ENCODE data around the gene OR52B6.
A peak's percentile ranks its signal among the peaks of the same experiment; 100 is the strongest.

Gene OR52B6

DNA sequence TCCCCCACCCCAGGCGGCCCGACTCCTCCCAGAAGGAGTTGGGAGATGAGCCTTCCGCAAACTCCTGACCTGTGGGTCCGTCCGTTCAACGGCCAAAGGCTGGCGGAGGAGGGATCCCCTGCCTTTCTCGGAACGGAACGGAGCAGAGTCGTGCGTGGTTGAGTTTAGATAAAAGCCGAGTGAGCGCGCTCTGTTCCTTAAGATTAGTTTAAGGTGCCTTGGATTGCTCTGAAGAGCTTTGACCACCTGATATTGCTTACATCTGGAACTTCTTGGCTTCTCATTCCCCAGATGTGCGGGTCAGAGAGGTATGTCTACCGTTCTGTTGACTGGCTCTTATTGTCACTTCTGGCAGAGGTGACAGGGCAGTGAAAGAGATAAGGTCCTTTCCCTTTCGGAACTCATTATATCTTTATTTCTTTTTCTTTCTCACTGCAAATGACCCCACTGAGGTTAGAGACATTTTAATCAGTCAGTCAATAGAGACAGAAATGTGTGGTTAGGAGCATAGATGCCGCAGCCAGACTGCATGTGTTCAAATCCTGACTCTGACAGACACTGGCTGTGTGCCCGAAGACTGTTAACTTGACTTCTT is 16.0 kb downstream of the OR52B6 start, which contains the start of gene TRIM6:
TSS of gene TRIM6 (plus strand) at position 31 of the 595 bp plus-strand sequence. CDS start at position 292, 261 bp downstream.
- peak; percentile 66 for DNase-seq

DNA sequence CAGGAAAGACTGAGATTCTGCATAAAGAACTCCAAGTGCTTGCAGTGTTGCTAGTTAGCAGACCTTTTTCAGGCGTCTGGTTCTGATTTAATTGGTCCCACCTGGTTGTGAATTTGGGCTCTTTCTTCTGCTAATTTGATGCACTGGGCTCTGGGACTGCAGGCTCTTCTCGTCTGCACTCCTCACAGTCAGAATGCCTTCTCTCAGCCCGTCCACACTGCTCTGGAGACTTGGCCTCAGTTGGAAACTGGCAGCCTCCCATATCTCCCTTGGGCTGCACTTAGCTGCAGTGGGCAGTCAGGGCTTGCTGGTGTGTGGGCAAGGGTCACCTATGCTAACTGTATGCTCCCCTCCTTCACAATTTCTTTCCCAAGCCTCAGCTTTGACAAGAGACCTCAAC is 17.3 kb downstream of the OR52B6 start:
- no peak for DNase-seq

DNA sequence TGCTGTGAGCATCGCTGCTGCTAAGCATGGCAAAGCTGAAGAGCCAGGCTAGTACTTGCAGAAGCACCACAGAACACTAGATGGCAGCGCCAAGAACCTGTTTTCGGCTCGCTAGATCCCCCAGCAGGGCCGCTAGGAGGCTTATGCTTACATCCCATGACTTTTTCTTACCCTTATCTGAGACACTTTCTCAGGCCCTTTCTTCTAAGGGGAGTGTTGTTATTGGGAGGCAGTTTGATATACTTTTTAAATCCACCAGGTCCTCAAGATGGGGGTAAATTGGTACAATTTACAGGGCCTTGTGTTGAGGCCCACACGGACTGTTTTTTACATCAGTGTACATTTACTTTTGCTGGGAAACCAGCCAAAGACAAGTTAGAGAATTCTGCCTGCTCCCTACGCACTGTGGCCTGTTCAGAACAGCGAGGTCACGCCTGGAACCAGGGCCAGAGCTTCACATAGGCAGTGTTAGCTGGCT is 19.7 kb downstream of the OR52B6 start:
- peak; percentile 64 for DNase-seq

DNA sequence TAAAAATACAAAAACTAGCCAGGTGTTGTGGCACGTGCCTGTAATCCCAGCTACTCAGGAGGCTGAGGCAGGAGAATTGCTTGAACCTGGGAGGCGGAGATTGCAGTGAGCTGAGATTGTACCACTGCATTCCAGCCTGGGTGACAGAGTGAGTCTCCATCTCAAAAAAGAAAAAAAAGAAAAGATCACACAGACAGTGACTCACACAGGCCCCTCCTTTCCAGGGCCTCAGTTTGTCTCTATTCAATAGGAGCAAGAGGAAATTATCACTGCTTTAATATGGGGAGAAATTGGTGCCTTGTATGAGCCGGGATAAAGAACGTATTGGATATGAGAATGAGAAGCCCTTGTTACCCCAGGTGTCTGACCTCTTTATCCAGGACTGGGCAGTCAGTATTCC is 22.1 kb downstream of the OR52B6 start:
- peak; percentile 39 for DNase-seq

DNA sequence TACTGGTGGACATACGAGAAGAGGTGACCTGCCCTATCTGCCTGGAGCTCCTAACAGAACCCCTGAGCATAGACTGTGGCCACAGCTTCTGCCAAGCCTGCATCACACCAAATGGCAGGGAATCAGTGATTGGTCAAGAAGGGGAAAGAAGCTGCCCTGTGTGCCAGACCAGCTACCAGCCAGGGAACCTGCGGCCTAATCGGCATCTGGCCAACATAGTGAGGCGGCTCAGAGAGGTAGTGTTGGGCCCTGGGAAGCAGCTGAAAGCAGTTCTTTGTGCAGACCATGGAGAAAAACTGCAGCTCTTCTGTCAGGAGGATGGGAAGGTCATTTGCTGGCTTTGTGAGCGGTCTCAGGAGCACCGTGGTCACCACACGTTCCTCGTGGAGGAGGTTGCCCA is 22.6 kb downstream of the OR52B6 start:
- DNase-seq = no peak

DNA sequence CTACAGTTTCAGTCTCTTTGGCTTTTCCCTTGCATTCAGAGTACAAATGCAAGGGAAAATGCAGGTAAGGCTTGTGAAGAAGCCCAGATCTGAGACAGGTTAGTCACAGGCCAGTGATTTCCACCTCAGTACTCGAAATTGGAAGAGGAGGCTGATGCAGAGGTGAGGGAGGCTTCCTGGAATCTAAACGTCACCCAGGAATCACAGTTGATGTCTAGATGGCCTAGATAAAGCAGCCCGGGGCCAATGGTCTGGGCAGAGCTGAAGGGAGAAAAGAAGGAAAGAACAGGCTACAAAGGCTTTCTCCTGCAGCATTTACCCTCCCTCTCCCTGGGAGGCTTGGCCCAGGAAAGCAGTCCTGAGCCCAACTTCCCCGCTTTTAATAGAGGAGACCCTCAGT is 24.2 kb downstream of the OR52B6 start:
- DNase-seq = no peak

DNA sequence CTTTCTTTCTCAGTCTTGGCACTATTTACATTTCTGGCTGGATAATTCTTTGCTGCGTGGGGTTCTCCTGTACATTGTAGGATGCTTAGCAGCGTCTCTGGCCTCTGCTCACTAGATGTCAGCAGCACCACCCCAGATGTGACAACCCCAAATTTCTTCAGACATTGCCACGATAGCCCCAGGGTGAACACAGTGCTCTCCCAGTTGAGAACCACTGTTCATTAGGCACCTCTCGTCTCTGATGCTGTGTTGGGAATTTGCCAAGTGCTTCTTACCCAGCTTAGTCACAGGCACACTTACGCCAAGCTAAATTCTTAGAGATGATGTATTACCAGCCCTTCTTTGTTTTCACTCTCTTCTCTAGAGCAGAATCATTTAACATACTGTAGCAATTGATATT is 25.2 kb downstream of the OR52B6 start:
- peak; percentile 94 for DNase-seq

DNA sequence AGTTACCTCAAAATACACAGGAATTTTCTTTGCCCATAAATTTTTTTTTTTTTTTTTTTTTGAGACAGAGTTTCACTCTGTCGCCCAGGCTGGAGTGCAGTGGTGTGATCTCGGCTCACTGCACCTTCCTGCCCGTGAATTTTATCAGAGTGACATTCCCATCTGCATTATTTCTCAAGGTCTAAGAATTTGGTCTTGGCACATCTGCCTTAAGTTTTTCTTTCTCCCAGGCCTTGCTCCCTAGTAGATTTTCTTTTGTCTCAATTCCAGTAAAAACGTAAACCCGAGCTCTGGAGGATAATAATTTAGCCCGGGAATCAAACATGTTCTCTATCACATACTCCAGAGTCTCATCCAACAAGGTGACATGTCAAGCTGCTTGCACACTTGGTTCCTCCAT is 28.1 kb downstream of the OR52B6 start:
- no peak for DNase-seq

DNA sequence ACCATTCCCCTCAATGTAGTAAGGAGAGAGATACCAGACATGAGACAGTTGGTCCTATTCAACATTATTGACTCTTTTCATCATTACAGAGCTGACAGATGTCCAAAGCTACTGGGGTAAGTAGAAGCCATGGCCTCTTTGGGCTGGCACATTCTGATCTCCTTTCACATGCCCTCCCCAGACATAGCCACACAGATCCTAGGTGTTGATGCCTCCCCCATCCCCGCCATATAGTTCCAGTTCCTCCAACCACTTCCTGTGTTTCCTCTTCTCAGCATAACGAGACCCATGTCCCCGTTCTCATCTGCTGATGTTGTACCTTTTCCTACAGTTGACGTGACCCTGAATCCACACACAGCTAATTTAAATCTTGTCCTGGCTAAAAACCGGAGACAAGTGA is 29.8 kb downstream of the OR52B6 start:
- no peak for DNase-seq

DNA sequence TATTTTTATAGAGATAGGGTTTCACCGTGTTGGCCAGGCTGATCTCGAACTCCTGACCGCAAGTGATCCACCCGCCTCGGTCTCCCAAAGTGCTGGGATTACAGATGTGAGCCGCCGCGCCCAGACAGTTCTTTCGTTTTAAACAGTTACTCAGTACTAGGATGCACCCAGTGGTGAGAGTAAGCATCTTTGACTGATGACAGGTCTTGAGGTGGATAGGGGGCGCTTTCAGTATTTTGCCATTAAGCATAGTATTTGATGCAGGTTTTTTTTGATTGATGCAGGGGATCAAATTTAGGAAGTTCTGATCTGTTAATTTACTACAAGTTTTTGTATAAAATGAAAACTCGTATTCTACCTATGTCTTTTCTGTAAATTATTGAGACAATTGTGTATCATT is 30.9 kb downstream of the OR52B6 start:
- DNase-seq = no peak

DNA sequence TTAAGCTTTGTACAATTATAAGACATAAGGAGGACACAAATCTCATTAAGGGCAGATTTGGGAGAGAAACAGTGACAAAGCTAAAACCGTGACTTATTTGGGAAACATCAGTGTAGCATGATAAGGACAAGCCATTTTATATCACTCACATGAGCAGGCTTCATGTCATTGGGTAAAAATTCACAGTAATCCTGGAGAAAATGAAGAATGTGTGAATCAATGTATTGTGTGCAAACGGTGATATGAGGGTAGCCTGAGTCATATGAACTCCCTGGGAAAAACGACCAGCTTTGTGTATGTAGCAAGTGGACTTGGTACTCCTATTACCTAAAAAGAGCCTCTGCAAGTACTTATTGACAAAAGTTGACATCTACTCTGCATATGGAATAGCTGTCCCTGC is 38.1 kb downstream of the OR52B6 start:
- peak; percentile 81 for DNase-seq

DNA sequence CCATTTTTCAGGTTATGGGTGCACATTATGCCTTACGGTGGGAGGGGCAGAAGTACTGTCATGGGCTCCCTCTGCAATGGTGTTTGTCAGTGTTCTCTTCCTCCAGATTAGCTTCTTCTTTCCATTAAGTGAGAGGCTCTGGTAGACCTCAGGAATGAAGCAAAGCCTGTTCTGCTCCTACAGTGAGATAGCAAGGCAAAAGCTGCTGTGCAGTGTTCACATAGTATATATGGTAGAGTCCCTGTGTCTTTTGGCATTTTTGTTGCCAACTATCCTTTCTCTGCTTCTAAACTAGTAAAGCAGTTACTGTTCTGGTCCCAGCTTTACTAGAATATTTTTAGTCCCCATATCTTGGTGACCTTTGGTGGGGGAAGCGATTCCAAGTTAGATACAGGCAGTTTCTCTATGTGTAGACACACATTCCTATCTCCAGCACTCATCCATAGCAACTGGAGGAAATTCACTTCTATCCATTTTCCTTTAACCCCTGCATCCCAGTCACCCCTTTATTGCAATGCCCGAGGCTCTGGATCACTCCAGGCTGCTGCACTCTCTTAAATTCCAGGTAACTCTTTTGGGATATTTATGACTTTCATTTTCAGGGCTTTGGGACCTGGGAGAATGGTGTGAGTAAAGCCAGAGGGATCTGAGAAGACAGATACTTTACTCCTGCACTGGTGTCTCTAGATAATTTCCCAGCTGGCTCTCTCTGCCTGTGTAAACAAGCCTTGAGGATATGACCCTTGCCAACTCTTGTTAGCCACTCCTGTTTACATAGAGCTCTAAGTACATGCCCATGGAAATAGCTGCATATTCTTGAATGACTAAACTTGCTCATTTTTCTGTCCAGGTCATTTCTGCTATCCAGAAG is 40.2 kb downstream of the OR52B6 start:
- DNase-seq = peak; percentile 87

DNA sequence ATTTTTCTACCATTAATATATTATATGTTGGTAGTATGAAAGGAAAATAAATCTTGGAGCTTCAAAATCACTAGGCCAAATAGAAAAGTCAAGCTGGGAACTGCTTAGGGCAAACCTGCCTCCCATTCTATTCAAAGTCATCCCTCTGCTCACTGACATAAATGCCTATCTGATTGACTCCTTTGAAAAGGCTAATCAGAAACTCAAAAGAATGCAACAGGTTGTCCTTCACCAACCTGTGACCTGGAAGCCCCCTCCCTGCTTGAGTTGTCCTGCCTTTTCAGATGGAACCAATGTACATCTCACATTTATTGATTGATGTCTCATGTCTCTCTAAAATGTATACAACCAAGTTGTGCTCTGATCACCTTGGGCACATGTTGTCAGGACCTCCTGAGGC is 40.9 kb downstream of the OR52B6 start:
- DNase-seq = no peak

DNA sequence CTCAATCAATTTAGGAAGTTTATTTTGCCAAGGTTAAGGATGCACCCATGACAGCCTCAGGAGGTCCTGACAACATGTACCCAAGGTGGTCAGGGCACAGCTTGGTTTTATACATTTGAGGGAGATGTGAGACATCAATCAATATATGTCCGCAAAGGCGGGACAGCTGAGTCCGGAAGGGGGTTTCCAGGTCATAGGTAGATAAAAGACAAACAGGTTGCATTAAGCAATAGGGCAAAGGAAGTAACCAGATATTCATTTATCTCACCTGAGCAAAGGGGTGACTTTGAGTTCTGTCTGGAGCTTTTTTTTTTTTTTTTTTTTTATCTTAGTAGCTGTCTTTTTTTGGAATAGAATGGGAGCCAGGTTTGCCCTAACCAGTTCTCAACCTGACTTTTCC is 42.1 kb downstream of the OR52B6 start:
- no peak for DNase-seq

DNA sequence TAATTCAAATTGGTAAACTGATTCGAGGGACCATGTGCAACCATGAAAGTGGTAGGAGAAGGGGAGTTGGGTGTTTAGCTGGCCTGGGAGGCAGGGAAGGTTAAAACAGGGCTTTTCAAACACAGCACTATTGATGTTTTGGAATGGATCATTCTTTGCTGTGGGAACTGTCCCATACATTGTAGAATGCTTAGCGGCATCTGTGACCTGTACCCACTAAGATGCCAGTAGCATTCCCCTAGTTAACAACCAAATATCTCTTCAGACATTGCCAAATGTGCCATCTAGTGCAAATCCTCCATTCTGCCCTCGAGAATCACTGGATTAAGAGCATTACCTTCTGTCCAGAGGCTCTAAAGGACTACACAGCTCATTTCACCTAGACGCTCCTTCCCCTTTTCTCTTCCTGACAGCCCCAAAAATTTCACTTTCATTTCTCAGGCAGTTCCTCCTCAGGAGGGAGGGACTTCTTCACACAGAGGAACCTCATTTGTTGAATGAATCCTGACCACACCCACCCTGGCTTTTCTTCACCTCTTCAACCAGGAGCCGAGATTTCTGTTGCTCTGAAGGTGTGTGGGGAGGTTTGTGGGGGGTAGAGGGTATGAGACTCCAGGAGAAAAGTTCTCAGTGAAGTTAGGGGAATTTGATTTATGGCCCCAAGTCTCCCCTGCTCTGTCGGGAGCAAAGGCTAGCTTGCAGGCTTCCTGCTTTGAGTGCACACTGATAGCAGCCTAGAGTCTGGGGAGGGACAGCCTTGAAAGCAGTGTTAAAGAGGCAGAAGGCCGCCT is 44.0 kb downstream of the OR52B6 start, which contains the start of gene TRIM34:
TSS of gene TRIM34 (plus strand) at position 513 of the 791 bp plus-strand sequence. CDS start 7,331 bp downstream, outside the sequence.
- peak; percentile 87 for DNase-seq

DNA sequence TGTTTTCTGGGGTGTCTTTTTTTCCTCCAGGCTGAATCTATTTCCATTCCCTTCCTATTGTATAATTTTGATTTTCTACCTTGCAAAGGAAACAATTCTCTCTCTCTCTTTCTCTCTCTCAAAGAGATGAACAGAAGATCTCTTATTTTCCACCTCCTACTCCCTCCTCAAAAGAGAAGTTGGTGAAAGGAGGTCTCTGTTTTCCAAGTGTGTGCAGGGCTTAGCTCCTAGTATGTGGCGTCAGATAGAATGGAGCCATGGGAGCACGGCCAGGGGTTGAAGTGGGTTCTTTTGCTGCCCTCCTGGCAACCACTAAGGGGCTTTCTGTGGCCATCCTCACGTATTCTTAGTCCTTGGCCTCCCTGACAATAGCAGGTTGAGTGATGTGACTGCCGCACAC is 44.6 kb downstream of the OR52B6 start:
- DNase-seq = peak; percentile 6

DNA sequence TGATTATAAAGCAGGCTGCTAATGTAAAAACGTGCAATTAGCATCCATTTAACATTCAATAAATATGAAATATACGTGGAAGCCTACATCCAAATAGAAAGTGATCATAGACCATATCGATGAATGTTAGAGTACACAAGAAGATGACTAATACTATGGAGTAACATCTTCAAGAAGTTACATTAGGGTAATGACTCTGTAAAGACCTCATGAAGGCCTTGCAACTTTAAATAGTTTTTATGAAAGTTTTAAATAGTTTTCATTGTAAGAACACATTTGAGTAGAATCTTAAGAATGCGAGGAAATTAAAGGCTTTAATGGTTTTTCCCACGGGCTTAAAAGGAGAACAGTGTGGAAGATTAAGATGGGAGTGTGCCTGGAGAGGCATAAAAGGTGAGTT is 45.5 kb downstream of the OR52B6 start:
- peak; percentile 30 for DNase-seq

DNA sequence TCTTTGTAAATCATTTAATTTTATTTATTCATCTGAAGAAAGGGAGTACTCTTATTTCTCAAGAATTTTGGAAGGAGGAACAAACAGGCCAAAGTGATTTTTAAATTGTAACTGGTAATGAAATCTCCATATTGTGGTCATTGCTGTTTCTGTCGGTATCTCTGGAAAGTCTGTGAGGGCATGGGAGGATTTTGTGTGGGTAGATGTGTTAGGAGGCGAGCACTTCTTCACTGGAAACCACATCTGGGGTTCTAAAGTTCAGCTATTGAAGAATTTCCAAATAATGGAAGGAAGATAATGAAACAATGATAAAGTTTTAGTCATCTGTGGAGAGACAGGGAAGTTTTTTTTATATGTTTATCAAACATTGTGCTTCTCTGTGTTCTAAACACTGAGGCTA is 50.7 kb downstream of the OR52B6 start:
- no peak for DNase-seq
